ENCODE measurements around the gene SPINK4.

- TF ChIP-seq CTCF (conservative IDR thresholded peaks at IDR 0.05 in 1 of 2, IDR thresholded peaks at IDR 0.05 in 1 of 2; ENCODE audit: extremely low read depth in 1 of 2, insufficient read depth in 1 of 2, low read depth in 1 of 2, low read length in 2 of 2), result no peak
- TF ChIP-seq EZH2 (IDR thresholded peaks at IDR 0.05; ENCODE audit: borderline replicate concordance, low read length), result no peak
Measured at GRCh38 chr9:33249087-33249658, 9.2 kb downstream of the SPINK4 start.
